Uterus (tissue), 4 donors: ENCODE results near the gene HMG20A. TPM values are rescaled to one million over a fixed set of nuclear protein-coding genes. Genes with fewer than 3 reads are reported as not detected.

ENCODE experiments used
- DNase-seq, 2 donors: peaks; one replicate each; pipeline ENCODE4 v3.0.0-alpha.2; 2019 to 2020
- H3K27ac ChIP-seq, 2 donors: fragments of 200-600 bp; sonication (generic); 1 replicate in 1 of 2; 2 replicates in 1 of 2; pipeline ENCODE4 v1.5.1; 2016 to 2018
- H3K27me3 ChIP-seq, 2 donors: fragments of 200-600 bp; sonication (generic); one replicate each; pipeline ENCODE4 v1.5.1; 2018 to 2019; ENCODE audit warnings: control low read depth in 1 of 2
- H3K36me3 ChIP-seq, 2 donors: fragments of 200-600 bp; sonication (generic); one replicate each; pipeline ENCODE4 v1.5.1; 2019; ENCODE audit warnings: control low read depth in 1 of 2
- H3K4me1 ChIP-seq, 2 donors: fragments of 200-600 bp; sonication (generic); one replicate each; pipeline ENCODE4 v1.5.1; 2018 to 2019; ENCODE audit warnings: control low read depth in 1 of 2
- H3K4me3 ChIP-seq, 2 donors: fragments of 200-600 bp; sonication (generic); 1 replicate in 1 of 2; 2 replicates in 1 of 2; pipeline ENCODE4 v1.5.1; 2018 to 2019; ENCODE audit warnings: mild to moderate bottlenecking in 1 of 2
- H3K9me3 ChIP-seq, 2 donors: fragments of 200-600 bp; sonication (generic); one replicate each; pipeline ENCODE4 v1.5.1; 2019; ENCODE audit warnings: control low read depth in 1 of 2
- POLR2A ChIP-seq, 2 donors: fragments of 450-650 bp; IDR thresholded peaks; one replicate each; pipeline ENCODE4 v1.6.1; 2016; ENCODE audit warnings: antibody characterized with exemption in 2 of 2, mild to moderate bottlenecking in 1 of 2, moderate library complexity in 1 of 2
- intact Hi-C: fragments of 100-400 bp; cut with DNase I; formaldehyde crosslinking; loops from one replicate; pipeline ENCODE4 v1.15.1; 2023; ENCODE audit warnings: low total_unique reads
- total RNA-seq, 4 donors: library from RNA; depleted of rRNA in 3 of 4; stranded (reverse); fragments of >200 nt in 3 of 4; gene quantifications; one replicate each; pipeline versions ENCODE4 v1.1.0 to v1.2.4, GENCODE V29; 2014 to 2023
- TF ChIP-seq, protein P1 (sequence below), 4 experiments: fragments of 200-600 bp in 2 of 4; fragments of 450-650 bp in 2 of 4; sonication (generic) in 2 of 4; IDR thresholded peaks; one replicate each; pipeline ENCODE4 v1.5.1; 2016 to 2019; ENCODE audit warnings: antibody characterized with exemption in 4 of 4, mild to moderate bottlenecking in 2 of 4, moderate library complexity in 1 of 4
- donor health status: DM: yes; HTN: yes; CAD: no.

Gene HMG20A
- total RNA-seq, 4 donors from 2014 or later: 10.5 to 59.5 (median 28.4) TPM

DNA sequence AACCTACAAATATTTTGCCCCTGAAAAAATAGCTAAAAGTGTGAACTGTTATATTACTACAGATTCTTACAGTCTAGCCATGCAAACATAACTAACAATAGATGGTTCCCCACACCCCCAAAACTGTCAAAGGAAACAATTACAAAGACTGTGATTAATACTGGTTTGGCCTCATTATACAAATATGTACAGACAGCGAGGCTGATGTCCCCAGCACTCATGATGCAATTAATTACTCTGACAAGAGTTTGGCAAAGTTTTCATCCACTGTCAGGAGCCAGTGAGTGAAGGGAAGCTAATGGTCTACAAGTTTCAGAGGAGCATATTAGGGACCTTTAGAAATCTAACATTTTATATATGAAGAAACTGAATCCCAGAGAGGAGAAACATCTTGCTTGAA, 61.0 kb downstream of the HMG20A start:
- H3K27ac ChIP-seq: peak overlapping the region; percentile 18 to 42
- no peak overlapping the region for H3K4me3 ChIP-seq
- no peaks in the 10 kb centered on the region for H3K36me3 ChIP-seq
- H3K27me3 ChIP-seq: no peaks in the 10 kb centered on the region
- intact Hi-C loops: no loop called here
- no peaks in the 10 kb centered on the region for H3K9me3 ChIP-seq
- no peak for TF ChIP-seq POLR2A (IDR thresholded peaks at IDR 0.05)
- TF ChIP-seq, protein P1, sequence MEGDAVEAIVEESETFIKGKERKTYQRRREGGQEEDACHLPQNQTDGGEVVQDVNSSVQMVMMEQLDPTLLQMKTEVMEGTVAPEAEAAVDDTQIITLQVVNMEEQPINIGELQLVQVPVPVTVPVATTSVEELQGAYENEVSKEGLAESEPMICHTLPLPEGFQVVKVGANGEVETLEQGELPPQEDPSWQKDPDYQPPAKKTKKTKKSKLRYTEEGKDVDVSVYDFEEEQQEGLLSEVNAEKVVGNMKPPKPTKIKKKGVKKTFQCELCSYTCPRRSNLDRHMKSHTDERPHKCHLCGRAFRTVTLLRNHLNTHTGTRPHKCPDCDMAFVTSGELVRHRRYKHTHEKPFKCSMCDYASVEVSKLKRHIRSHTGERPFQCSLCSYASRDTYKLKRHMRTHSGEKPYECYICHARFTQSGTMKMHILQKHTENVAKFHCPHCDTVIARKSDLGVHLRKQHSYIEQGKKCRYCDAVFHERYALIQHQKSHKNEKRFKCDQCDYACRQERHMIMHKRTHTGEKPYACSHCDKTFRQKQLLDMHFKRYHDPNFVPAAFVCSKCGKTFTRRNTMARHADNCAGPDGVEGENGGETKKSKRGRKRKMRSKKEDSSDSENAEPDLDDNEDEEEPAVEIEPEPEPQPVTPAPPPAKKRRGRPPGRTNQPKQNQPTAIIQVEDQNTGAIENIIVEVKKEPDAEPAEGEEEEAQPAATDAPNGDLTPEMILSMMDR (IDR thresholded peaks at IDR 0.05): no peak
- peaks cover 0 to 11% of the 10 kb centered on the region in 2 donors for H3K4me1 ChIP-seq
- no peak for DNase-seq

GRCh38 chr15:77482570-77482969, 61.9 kb downstream of the HMG20A start:
- Histone ChIP-seq H3K27ac (peak overlapping the region in 1 of 2 donors; percentile 22), H3K27me3 (no peaks in the 10 kb centered on the region), H3K9me3 (no peaks in the 10 kb centered on the region), H3K4me1 (peaks cover 0 to 11% of the 10 kb centered on the region in 2 donors), H3K4me3 (no peak overlapping the region), H3K36me3 (no peaks in the 10 kb centered on the region)
- DNase-seq: no peak
- TF ChIP-seq, protein P1 (IDR thresholded peaks at IDR 0.05): no peak
- no peak for TF ChIP-seq POLR2A (IDR thresholded peaks at IDR 0.05)
- intact Hi-C loops: no loop called here

DNA sequence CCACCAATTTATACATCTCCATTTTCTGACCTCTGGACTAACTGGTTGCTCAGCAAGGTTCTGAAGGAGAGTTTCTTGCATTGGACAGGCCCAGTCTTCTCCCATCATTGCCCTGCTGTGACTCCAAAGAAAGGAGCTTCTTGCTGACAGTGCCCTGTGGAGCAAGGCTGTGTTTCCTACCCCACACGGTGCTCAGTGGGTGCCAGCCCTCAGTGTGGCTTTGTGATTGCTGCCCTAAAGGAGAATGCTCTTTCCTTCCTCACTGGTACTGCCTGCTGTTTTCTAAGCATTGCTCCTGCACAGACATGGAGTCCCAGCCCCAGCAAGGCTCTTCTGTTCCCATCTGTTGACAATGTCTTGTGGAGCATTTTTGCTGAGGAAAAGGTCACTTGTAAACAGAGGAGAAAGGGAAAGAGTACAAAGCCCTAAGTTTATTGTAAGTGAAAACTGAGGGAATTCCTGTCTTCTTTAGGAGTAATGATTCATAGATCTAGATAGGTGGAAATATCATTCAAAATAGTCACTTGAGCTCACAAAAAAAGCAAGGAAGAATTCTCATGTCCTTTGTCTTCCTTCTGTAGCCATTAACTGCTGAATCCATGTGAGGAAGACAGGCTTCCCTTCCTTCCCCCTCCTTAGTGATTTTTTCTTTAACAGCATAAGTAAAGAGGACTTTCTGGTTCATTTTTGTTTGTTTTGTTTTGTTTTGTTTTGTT, 62.9 kb downstream of the HMG20A start:
- intact Hi-C loops: no loop called here

DNA sequence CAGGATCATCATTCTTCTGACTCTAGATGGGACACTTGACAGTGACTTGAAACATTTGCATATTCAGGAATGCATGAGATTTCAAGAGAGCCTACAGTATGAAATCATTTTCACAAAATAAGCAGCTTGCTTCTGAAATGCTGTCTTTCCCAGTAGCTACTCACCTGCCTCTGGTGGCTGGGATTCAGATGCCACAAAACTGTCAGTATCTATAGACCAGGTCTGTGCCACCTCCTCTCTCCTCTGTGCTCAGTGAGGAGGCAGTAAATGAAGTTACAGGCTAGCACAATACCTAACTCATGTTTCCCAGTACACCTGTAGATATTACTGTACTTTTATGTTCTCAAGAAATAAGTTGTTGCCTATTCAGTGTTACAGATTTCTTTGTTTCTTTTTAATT, 64.3 kb downstream of the HMG20A start:
- no peak for DNase-seq
- Histone ChIP-seq H3K36me3 (no peaks in the 10 kb centered on the region), H3K4me3 (no peak overlapping the region), H3K27me3 (no peaks in the 10 kb centered on the region), H3K4me1 (peaks cover 0 to 11% of the 10 kb centered on the region in 2 donors), H3K9me3 (no peaks in the 10 kb centered on the region), H3K27ac (no peak overlapping the region)
- TF ChIP-seq, protein P1 (IDR thresholded peaks at IDR 0.05): no peak
- TF ChIP-seq POLR2A (IDR thresholded peaks at IDR 0.05): no peak
- intact Hi-C loops: no loop called here

More for the DNA sequence above, 62.9 kb downstream of the HMG20A start:
- H3K4me3 ChIP-seq: no peak overlapping the region
- no peak overlapping the region for H3K27ac ChIP-seq
- no peak for TF ChIP-seq POLR2A (IDR thresholded peaks at IDR 0.05)
- TF ChIP-seq, protein P1 (IDR thresholded peaks at IDR 0.05): no peak
- no peaks in the 10 kb centered on the region for H3K27me3 ChIP-seq
- no peak for DNase-seq
- H3K4me1 ChIP-seq: peaks cover 0 to 11% of the 10 kb centered on the region in 2 donors
- H3K9me3 ChIP-seq: no peaks in the 10 kb centered on the region
- no peaks in the 10 kb centered on the region for H3K36me3 ChIP-seq

- Histone ChIP-seq H3K4me3 (no peak overlapping the region), H3K4me1 (peaks cover 0 to 9% of the 10 kb centered on the region in 2 donors), H3K27me3 (no peaks in the 10 kb centered on the region), H3K36me3 (no peaks in the 10 kb centered on the region), H3K9me3 (no peaks in the 10 kb centered on the region), H3K27ac (no peak overlapping the region)
- intact Hi-C loops: no loop called here
- DNase-seq: no peak
- TF ChIP-seq POLR2A (IDR thresholded peaks at IDR 0.05): no peak
- TF ChIP-seq, protein P1 (IDR thresholded peaks at IDR 0.05): no peak
These were observed 66.1 kb downstream of the HMG20A start for GRCh38 chr15:77486542-77487468.
